Neural cell (in vitro differentiated cells): ENCODE results near the gene HS6ST2. TPM values are rescaled to one million over a fixed set of nuclear protein-coding genes. Genes with fewer than 3 reads are reported as not detected.

Source experiments
- H2AFZ ChIP-seq: fragments of 200-600, 300-800 bp; sonication (generic), shearing (Covaris generic); 2 replicates; pipeline ENCODE4 v1.6.0; 2014; ENCODE audit warnings: low read depth, mild to moderate bottlenecking, antibody characterized with exemption, low read length, moderate library complexity
- H3F3A ChIP-seq: fragments of 200-600 bp; shearing (Covaris generic); 2 replicates; pipeline ENCODE4 v1.6.1; 2016; ENCODE audit warnings: mild to moderate bottlenecking, moderate library complexity, mixed read lengths, antibody characterized with exemption, low read length; ENCODE audit not compliant: insufficient read depth, poor library complexity, severe bottlenecking
- H3K27ac ChIP-seq: fragments of 200-600, 300-800 bp; sonication (generic), shearing (Covaris generic); 2 replicates; pipeline ENCODE4 v1.5.1; 2014; ENCODE audit warnings: mild to moderate bottlenecking, low read length, moderate library complexity
- H3K27me3 ChIP-seq: fragments of 300-800, 200-600 bp; sonication (generic), shearing (Covaris generic); 2 replicates; pipeline ENCODE4 v1.6.0; 2014; ENCODE audit warnings: mild to moderate bottlenecking, low read depth, low read length, moderate library complexity; ENCODE audit not compliant: insufficient read depth
- H3K36me3 ChIP-seq: fragments of 300-800, 200-600 bp; sonication (generic), shearing (Covaris generic); 2 replicates; pipeline ENCODE4 v1.5.1; 2014; ENCODE audit warnings: mild to moderate bottlenecking, antibody characterized with exemption, low read length, moderate library complexity; ENCODE audit not compliant: insufficient read depth
- H3K4me2 ChIP-seq: fragments of 300-800, 200-600 bp; sonication (generic), shearing (Covaris generic); 2 replicates; pipeline ENCODE4 v1.6.0; 2014; ENCODE audit warnings: mild to moderate bottlenecking, low read length
- H3K4me3 ChIP-seq: fragments of 300-800, 200-600 bp; sonication (generic), shearing (Covaris generic); 2 replicates; pipeline ENCODE4 v1.5.1; 2014; ENCODE audit warnings: mild to moderate bottlenecking, low read length, moderate library complexity
- H3K79me2 ChIP-seq: fragments of 200-600 bp; shearing (Covaris generic); replicated peaks from 2 replicates; pipeline ENCODE4 v1.6.0; 2014; ENCODE audit warnings: mild to moderate bottlenecking, low read length, moderate library complexity; ENCODE audit not compliant: insufficient read depth
- H3K9ac ChIP-seq: fragments of 300-800, 200-600 bp; sonication (generic), shearing (Covaris generic); 2 replicates; pipeline ENCODE4 v1.6.1; 2016; ENCODE audit warnings: mild to moderate bottlenecking, low read length, mixed read lengths
- H3K9me2 ChIP-seq: fragments of 200-600 bp; shearing (Covaris generic); 2 replicates; pipeline ENCODE4 v1.6.1; 2016; ENCODE audit warnings: mild to moderate bottlenecking, low read length, mixed read lengths; ENCODE audit not compliant: insufficient read depth
- H3K9me3 ChIP-seq: fragments of 200-600, 300-800 bp; sonication (generic), shearing (Covaris generic); 2 replicates; pipeline ENCODE4 v1.6.1; 2016; ENCODE audit warnings: mild to moderate bottlenecking, mixed run types, low read length, moderate library complexity, mixed read lengths
- H4K20me1 ChIP-seq: fragments of 200-600 bp; shearing (Covaris generic); 2 replicates; pipeline ENCODE4 v1.6.1; 2016; ENCODE audit warnings: mild to moderate bottlenecking, mixed run types; ENCODE audit not compliant: insufficient read depth
- EP300 ChIP-seq: fragments of 450-650 bp; conservative IDR thresholded peaks from 2 replicates; pipeline ENCODE4 v1.6.1; 2014; ENCODE audit warnings: antibody characterized with exemption, mild to moderate bottlenecking, moderate library complexity; ENCODE audit not compliant: poor library complexity, severe bottlenecking
- EZH2 ChIP-seq: fragments of 200-600, 300-800 bp; shearing (Covaris generic), sonication (generic); IDR thresholded peaks from 2 replicates; pipeline ENCODE4 v1.6.1; 2014; ENCODE audit warnings: antibody characterized with exemption, low read length, borderline replicate concordance, mild to moderate bottlenecking; ENCODE audit not compliant: insufficient read depth, poor library complexity, severe bottlenecking
- MXI1 ChIP-seq: fragments of 450-650 bp; conservative IDR thresholded peaks from 2 replicates; pipeline ENCODE4 v1.6.1; 2014; ENCODE audit warnings: antibody characterized with exemption, mild to moderate bottlenecking; ENCODE audit not compliant: poor library complexity, severe bottlenecking
- POLR2AphosphoS5 ChIP-seq: IDR thresholded peaks from 2 replicates; pipeline ENCODE4 v1.6.1; 2012
- RAD21 ChIP-seq: fragments of 450-650 bp; conservative IDR thresholded peaks from 2 replicates; pipeline ENCODE4 v1.6.1; 2014; ENCODE audit warnings: antibody characterized with exemption, mild to moderate bottlenecking, moderate library complexity
- SMC3 ChIP-seq: fragments of 450-650 bp; conservative IDR thresholded peaks from 2 replicates; pipeline ENCODE4 v1.6.1; 2014; ENCODE audit warnings: antibody characterized with exemption, mild to moderate bottlenecking, moderate library complexity; ENCODE audit not compliant: poor library complexity
- TAF1 ChIP-seq: IDR thresholded peaks from 2 replicates; pipeline ENCODE4 v1.6.1; 2012; ENCODE audit warnings: low read depth
- polyA plus RNA-seq: library from polyadenylated mRNA; depleted of rRNA; stranded (reverse); fragments of >200 nt; gene quantifications from 2 replicates; pipeline ENCODE4 v1.2.3, GENCODE V29; 2014
- TF ChIP-seq, protein P1 (sequence below): fragments of 450-650 bp; IDR thresholded peaks from 2 replicates; pipeline ENCODE4 v1.5.1; 2014; ENCODE audit warnings: antibody characterized with exemption, mild to moderate bottlenecking, moderate library complexity; ENCODE audit not compliant: poor library complexity, severe bottlenecking
- TF ChIP-seq, protein P2 (sequence below): IDR thresholded peaks from 2 replicates; pipeline ENCODE4 v1.6.1; 2012; ENCODE audit warnings: borderline replicate concordance

HS6ST2 gene
- polyA plus RNA-seq, 1 donor from 2014 or later = 43.0 TPM

DNA sequence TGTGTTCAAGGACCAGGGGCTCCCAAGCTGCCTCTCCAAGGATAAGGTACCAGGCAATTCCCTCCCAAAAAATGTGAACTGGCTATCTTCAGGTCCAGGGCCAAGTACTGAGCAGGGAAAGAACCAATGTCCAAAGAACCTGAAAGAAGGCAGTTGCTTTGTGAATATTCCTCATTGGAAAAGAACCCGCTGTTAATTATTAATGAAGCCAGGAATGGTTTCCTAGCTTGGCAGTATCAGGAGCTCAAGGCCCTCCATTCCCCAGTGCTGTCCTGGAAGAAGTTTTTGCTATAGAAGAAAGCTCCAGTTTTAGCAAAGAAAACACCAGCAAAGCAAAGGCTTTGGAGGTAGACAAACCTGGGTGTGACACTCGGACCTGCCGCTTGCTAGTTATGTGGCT, 339.6 kb downstream of the HS6ST2 start:
- H3K9ac ChIP-seq = no peak overlapping the region
- no peak for TF ChIP-seq SMC3
- TF ChIP-seq EZH2 = no peak
- TF ChIP-seq POLR2AphosphoS5 = no peak
- TF ChIP-seq RAD21 = no peak
- no peak for TF ChIP-seq MXI1
- TF ChIP-seq EP300 = no peak
- TF ChIP-seq, protein P1, sequence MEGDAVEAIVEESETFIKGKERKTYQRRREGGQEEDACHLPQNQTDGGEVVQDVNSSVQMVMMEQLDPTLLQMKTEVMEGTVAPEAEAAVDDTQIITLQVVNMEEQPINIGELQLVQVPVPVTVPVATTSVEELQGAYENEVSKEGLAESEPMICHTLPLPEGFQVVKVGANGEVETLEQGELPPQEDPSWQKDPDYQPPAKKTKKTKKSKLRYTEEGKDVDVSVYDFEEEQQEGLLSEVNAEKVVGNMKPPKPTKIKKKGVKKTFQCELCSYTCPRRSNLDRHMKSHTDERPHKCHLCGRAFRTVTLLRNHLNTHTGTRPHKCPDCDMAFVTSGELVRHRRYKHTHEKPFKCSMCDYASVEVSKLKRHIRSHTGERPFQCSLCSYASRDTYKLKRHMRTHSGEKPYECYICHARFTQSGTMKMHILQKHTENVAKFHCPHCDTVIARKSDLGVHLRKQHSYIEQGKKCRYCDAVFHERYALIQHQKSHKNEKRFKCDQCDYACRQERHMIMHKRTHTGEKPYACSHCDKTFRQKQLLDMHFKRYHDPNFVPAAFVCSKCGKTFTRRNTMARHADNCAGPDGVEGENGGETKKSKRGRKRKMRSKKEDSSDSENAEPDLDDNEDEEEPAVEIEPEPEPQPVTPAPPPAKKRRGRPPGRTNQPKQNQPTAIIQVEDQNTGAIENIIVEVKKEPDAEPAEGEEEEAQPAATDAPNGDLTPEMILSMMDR = no peak
- no peak for TF ChIP-seq TAF1
- TF ChIP-seq, protein P2, sequence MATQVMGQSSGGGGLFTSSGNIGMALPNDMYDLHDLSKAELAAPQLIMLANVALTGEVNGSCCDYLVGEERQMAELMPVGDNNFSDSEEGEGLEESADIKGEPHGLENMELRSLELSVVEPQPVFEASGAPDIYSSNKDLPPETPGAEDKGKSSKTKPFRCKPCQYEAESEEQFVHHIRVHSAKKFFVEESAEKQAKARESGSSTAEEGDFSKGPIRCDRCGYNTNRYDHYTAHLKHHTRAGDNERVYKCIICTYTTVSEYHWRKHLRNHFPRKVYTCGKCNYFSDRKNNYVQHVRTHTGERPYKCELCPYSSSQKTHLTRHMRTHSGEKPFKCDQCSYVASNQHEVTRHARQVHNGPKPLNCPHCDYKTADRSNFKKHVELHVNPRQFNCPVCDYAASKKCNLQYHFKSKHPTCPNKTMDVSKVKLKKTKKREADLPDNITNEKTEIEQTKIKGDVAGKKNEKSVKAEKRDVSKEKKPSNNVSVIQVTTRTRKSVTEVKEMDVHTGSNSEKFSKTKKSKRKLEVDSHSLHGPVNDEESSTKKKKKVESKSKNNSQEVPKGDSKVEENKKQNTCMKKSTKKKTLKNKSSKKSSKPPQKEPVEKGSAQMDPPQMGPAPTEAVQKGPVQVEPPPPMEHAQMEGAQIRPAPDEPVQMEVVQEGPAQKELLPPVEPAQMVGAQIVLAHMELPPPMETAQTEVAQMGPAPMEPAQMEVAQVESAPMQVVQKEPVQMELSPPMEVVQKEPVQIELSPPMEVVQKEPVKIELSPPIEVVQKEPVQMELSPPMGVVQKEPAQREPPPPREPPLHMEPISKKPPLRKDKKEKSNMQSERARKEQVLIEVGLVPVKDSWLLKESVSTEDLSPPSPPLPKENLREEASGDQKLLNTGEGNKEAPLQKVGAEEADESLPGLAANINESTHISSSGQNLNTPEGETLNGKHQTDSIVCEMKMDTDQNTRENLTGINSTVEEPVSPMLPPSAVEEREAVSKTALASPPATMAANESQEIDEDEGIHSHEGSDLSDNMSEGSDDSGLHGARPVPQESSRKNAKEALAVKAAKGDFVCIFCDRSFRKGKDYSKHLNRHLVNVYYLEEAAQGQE = no peak
- H3K36me3 ChIP-seq = no peaks in the 10 kb centered on the region
- no peak overlapping the region for H3K4me3 ChIP-seq
- no peaks in the 10 kb centered on the region for H3K79me2 ChIP-seq
- H3K9me2 ChIP-seq = no peaks in the 10 kb centered on the region
- no peak overlapping the region for H3K27ac ChIP-seq
- no peak overlapping the region for H3K4me2 ChIP-seq
- no peaks in the 10 kb centered on the region for H3F3A ChIP-seq
- no peak overlapping the region for H2AFZ ChIP-seq
- H3K27me3 ChIP-seq = no peaks in the 10 kb centered on the region
- no peaks in the 10 kb centered on the region for H3K9me3 ChIP-seq
- no peaks in the 10 kb centered on the region for H4K20me1 ChIP-seq

DNA sequence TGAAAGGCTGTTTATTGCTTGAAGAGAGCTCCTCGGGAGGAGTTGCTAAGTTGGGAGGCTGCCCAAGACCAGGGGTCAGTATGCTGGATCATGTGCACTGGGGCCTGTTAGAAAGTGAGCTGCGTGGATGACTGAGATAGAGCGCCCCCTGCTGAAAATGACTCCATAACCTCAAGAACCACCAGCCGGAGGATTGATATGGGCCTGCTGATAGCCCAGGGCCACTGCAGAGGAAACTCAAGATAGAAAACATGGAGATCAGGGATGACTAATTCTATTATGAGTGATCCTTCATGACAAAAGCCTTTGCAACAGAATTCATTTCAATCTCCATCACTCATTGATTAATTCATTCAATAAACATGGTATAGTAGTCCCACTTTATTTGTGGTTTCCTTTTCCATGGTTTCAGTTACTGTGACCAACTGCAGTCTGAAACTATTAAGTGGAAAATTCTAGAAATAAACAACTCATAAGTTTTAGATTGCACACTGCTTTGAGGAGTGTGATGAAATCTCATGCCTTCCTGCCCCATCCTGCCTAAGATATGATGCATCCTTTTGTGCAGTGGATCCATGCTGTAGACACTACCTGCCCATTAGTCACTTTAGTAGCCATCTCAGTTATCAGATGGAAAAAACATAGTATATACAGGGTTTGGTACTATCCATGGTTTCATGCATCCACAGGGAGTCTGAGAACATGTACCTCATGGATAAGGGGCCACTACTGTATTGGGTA, 342.9 kb downstream of the HS6ST2 start:
- H3K4me2 ChIP-seq = no peak overlapping the region
- no peak overlapping the region for H3K4me3 ChIP-seq
- H3K9me2 ChIP-seq = no peaks in the 10 kb centered on the region
- no peaks in the 10 kb centered on the region for H3K36me3 ChIP-seq
- no peaks in the 10 kb centered on the region for H3K9me3 ChIP-seq
- H3K79me2 ChIP-seq = no peaks in the 10 kb centered on the region
- no peaks in the 10 kb centered on the region for H3F3A ChIP-seq
- TF ChIP-seq SMC3 (no peak), TAF1 (no peak), RAD21 (no peak), EZH2 (no peak), EP300 (no peak), POLR2AphosphoS5 (no peak), MXI1 (no peak)
- TF ChIP-seq, protein P2 = no peak
- TF ChIP-seq, protein P1 = no peak
- no peaks in the 10 kb centered on the region for H4K20me1 ChIP-seq
- H2AFZ ChIP-seq = no peak overlapping the region
- no peak overlapping the region for H3K9ac ChIP-seq
- H3K27ac ChIP-seq = no peak overlapping the region
- H3K27me3 ChIP-seq = no peaks in the 10 kb centered on the region
